ENCODE measurements around the gene TDP1. TPM values are rescaled to one million over a fixed set of nuclear protein-coding genes. Genes with fewer than 3 reads are reported as not detected.
"Not testable (repeated sequence)": the region's sequence is repeated elsewhere in the genome, so short reads cannot be mapped to it uniquely, and the experiment has no call there.

The TDP1 gene
- total and polyA plus RNA-seq, 5 donors: 1.3 to 5.4 (median 3.8) TPM

GRCh38 chr14:90024910-90025309 is 69.2 kb downstream of the TDP1 start:
- peak overlapping the region; percentile 57 for H3K27ac ChIP-seq (ENCODE audit: low read length)
- no peaks in the 10 kb centered on the region for H3K27me3 ChIP-seq (ENCODE audit: control insufficient read depth, insufficient read depth)
- WGBS: 68% methylated on average over 3 of the region's 3 CpGs
- no peaks in the 10 kb centered on the region for H3K4me1 ChIP-seq (ENCODE audit: control insufficient read depth, insufficient read depth, low read length)
- no peak overlapping the region for H3K4me3 ChIP-seq (ENCODE audit: low read length)
- ATAC-seq: peak in 1 of 2 donors; percentile 61
- no peaks in the 10 kb centered on the region for H3K9me3 ChIP-seq (ENCODE audit: control insufficient read depth, low read length)
- intact Hi-C loops (cut with DNase I): no loop called here
- DNase-seq: no peak

- H3K27me3 ChIP-seq (ENCODE audit: control insufficient read depth, insufficient read depth); H3K27ac ChIP-seq (ENCODE audit: low read length); intact Hi-C loops (cut with DNase I); DNase-seq; H3K4me3 ChIP-seq (ENCODE audit: low read length); H3K9me3 ChIP-seq (ENCODE audit: control insufficient read depth, low read length); ATAC-seq; H3K4me1 ChIP-seq (ENCODE audit: control insufficient read depth, insufficient read depth, low read length): not testable (repeated sequence)
- WGBS: 98% methylated on average over 4 of the region's 4 CpGs
These were observed 70.9 kb downstream of the TDP1 start for GRCh38 chr14:90026608-90027007.

- DNase-seq: no peak
- Histone ChIP-seq H3K4me3 (ENCODE audit: low read length) (no peak overlapping the region), H3K27ac (ENCODE audit: low read length) (no peak overlapping the region), H3K27me3 (ENCODE audit: control insufficient read depth, insufficient read depth) (no peaks in the 10 kb centered on the region), H3K4me1 (ENCODE audit: control insufficient read depth, insufficient read depth, low read length) (no peaks in the 10 kb centered on the region), H3K9me3 (ENCODE audit: control insufficient read depth, low read length) (no peaks in the 10 kb centered on the region)
- WGBS: 69% methylated on average over 1 of the region's 1 CpG
- intact Hi-C loops (cut with DNase I): no loop called here
- no peak for ATAC-seq
These were observed 72.1 kb downstream of the TDP1 start for GRCh38 chr14:90027842-90028241.

- H3K4me1 ChIP-seq (ENCODE audit: control insufficient read depth, insufficient read depth, low read length): no peaks in the 10 kb centered on the region
- ATAC-seq: no peak
- no peaks in the 10 kb centered on the region for H3K9me3 ChIP-seq (ENCODE audit: control insufficient read depth, low read length)
- DNase-seq: no peak
- H3K27me3 ChIP-seq (ENCODE audit: control insufficient read depth, insufficient read depth): no peaks in the 10 kb centered on the region
- intact Hi-C loops (cut with DNase I): no loop called here
- WGBS: over 99% methylated on average over 2 of the region's 2 CpGs
- H3K4me3 ChIP-seq (ENCODE audit: low read length): no peak overlapping the region
- no peak overlapping the region for H3K27ac ChIP-seq (ENCODE audit: low read length)
These were observed 78.4 kb downstream of the TDP1 start for GRCh38 chr14:90034156-90034555.

- ATAC-seq (no peak), DNase-seq (no peak)
- no peaks in the 10 kb centered on the region for H3K4me1 ChIP-seq (ENCODE audit: control insufficient read depth, insufficient read depth, low read length)
- 96% methylated on average over 6 of the region's 6 CpGs for WGBS
- no peak overlapping the region for H3K4me3 ChIP-seq (ENCODE audit: low read length)
- intact Hi-C loops (cut with DNase I): no loop called here
- no peaks in the 10 kb centered on the region for H3K27me3 ChIP-seq (ENCODE audit: control insufficient read depth, insufficient read depth)
- H3K27ac ChIP-seq (ENCODE audit: low read length): no peak overlapping the region
- no peaks in the 10 kb centered on the region for H3K9me3 ChIP-seq (ENCODE audit: control insufficient read depth, low read length)
These were observed 79.3 kb downstream of the TDP1 start for GRCh38 chr14:90034835-90035525.

- no peak for ATAC-seq
These were observed 83.7 kb downstream of the TDP1 start for GRCh38 chr14:90039253-90040010.

GRCh38 chr14:90040411-90040810 is 84.7 kb downstream of the TDP1 start:
- Histone ChIP-seq H3K4me1 (ENCODE audit: control insufficient read depth, insufficient read depth, low read length) (no peaks in the 10 kb centered on the region), H3K27ac (ENCODE audit: low read length) (no peak overlapping the region), H3K27me3 (ENCODE audit: control insufficient read depth, insufficient read depth) (no peaks in the 10 kb centered on the region), H3K4me3 (ENCODE audit: low read length) (no peak overlapping the region), H3K9me3 (ENCODE audit: control insufficient read depth, low read length) (no peaks in the 10 kb centered on the region)
- no peak for DNase-seq
- no peak for ATAC-seq
- 78% methylated on average over 3 of the region's 3 CpGs for WGBS
- intact Hi-C loops (cut with DNase I): no loop called here

More at GRCh38 chr14:90039253-90040010, 83.7 kb downstream of the TDP1 start:
- H3K27me3 ChIP-seq (ENCODE audit: control insufficient read depth, insufficient read depth): no peaks in the 10 kb centered on the region
- no peaks in the 10 kb centered on the region for H3K9me3 ChIP-seq (ENCODE audit: control insufficient read depth, low read length)
- 96% methylated on average over 11 of the region's 11 CpGs for WGBS
- no peak overlapping the region for H3K4me3 ChIP-seq (ENCODE audit: low read length)
- no peak overlapping the region for H3K27ac ChIP-seq (ENCODE audit: low read length)
- no peaks in the 10 kb centered on the region for H3K4me1 ChIP-seq (ENCODE audit: control insufficient read depth, insufficient read depth, low read length)
- intact Hi-C loops (cut with DNase I): no loop called here
- DNase-seq: no peak

GRCh38 chr14:90042496-90043252 is 86.9 kb downstream of the TDP1 start:
- Histone ChIP-seq H3K27ac (ENCODE audit: low read length) (no peak overlapping the region), H3K4me1 (ENCODE audit: control insufficient read depth, insufficient read depth, low read length) (no peaks in the 10 kb centered on the region), H3K4me3 (ENCODE audit: low read length) (no peak overlapping the region), H3K9me3 (ENCODE audit: control insufficient read depth, low read length) (no peaks in the 10 kb centered on the region), H3K27me3 (ENCODE audit: control insufficient read depth, insufficient read depth) (no peaks in the 10 kb centered on the region)
- DNase-seq (no peak), ATAC-seq (no peak)
- intact Hi-C loops (cut with DNase I): no loop called here
- 94% methylated on average over 9 of the region's 9 CpGs for WGBS

GRCh38 chr14:90045616-90046015 is 89.9 kb downstream of the TDP1 start:
- DNase-seq (no peak), ATAC-seq (no peak)
- Histone ChIP-seq H3K27ac (ENCODE audit: low read length) (no peak overlapping the region), H3K27me3 (ENCODE audit: control insufficient read depth, insufficient read depth) (no peaks in the 10 kb centered on the region), H3K4me1 (ENCODE audit: control insufficient read depth, insufficient read depth, low read length) (no peaks in the 10 kb centered on the region), H3K4me3 (ENCODE audit: low read length) (no peak overlapping the region), H3K9me3 (ENCODE audit: control insufficient read depth, low read length) (no peaks in the 10 kb centered on the region)
- intact Hi-C loops (cut with DNase I): no loop called here
- 35% methylated on average over 2 of the region's 2 CpGs for WGBS

- Histone ChIP-seq H3K4me3 (ENCODE audit: low read length) (no peak overlapping the region), H3K9me3 (ENCODE audit: control insufficient read depth, low read length) (no peaks in the 10 kb centered on the region), H3K27me3 (ENCODE audit: control insufficient read depth, insufficient read depth) (no peaks in the 10 kb centered on the region), H3K4me1 (ENCODE audit: control insufficient read depth, insufficient read depth, low read length) (no peaks in the 10 kb centered on the region), H3K27ac (ENCODE audit: low read length) (no peak overlapping the region)
- ATAC-seq (no peak), DNase-seq (no peak)
- intact Hi-C loops (cut with DNase I): no loop called here
- WGBS: 61% methylated on average over 3 of the region's 3 CpGs
These were observed 93.7 kb downstream of the TDP1 start for GRCh38 chr14:90049390-90049789.

GRCh38 chr14:90050271-90050670 is 94.5 kb downstream of the TDP1 start:
- intact Hi-C loops (cut with DNase I): no loop called here
- DNase-seq: no peak
- H3K27me3 ChIP-seq (ENCODE audit: control insufficient read depth, insufficient read depth): no peaks in the 10 kb centered on the region
- no peak overlapping the region for H3K4me3 ChIP-seq (ENCODE audit: low read length)
- ATAC-seq: no peak
- 96% methylated on average over 4 of the region's 4 CpGs for WGBS
- H3K9me3 ChIP-seq (ENCODE audit: control insufficient read depth, low read length): no peaks in the 10 kb centered on the region
- no peaks in the 10 kb centered on the region for H3K4me1 ChIP-seq (ENCODE audit: control insufficient read depth, insufficient read depth, low read length)
- H3K27ac ChIP-seq (ENCODE audit: low read length): no peak overlapping the region

All from right cardiac atrium (tissue), 5 donors.